Measurements from ENCODE around the gene POLG.

The POLG gene

GRCh38 chr15:89327113-89327512 lies 7.5 kb downstream of the POLG start:
- H3K36me3 ChIP-seq: peaks cover 99% of the 10 kb centered on the region
- H3K27me3 ChIP-seq: no peaks in the 10 kb centered on the region
- H3K9ac ChIP-seq: no peak overlapping the region
- H3K4me1 ChIP-seq: peaks cover 69% of the 10 kb centered on the region
- TF ChIP-seq Cebpa-rat (IDR thresholded peaks at IDR 0.05): no peak
- no peaks in the 10 kb centered on the region for H3K9me3 ChIP-seq
- H3K27ac ChIP-seq: no peak overlapping the region
- no peak overlapping the region for H3K4me3 ChIP-seq
- 0 out of 2 replicates have a peak overlapping the region, but pooled peaks have one; percentile 14 for H3K4me2 ChIP-seq
- H4K20me1 ChIP-seq: peaks cover 95% of the 10 kb centered on the region

- Histone ChIP-seq H4K20me1 (peaks cover 95% of the 10 kb centered on the region), H3K9ac (no peak overlapping the region)
Measured at GRCh38 chr15:89326316-89326715, 8.3 kb downstream of the POLG start.

GRCh38 chr15:89325039-89325803 lies 9.4 kb downstream of the POLG start:
- Histone ChIP-seq H3K27ac (peak overlapping the region; percentile 22; the same call in 1 of the 2 replicates), H3K9me3 (no peaks in the 10 kb centered on the region), H3K4me1 (peaks cover 56% of the 10 kb centered on the region), H3K4me2 (peak overlapping the region; percentile 14; the same call in 1 of the 2 replicates), H3K4me3 (no peak overlapping the region), H4K20me1 (peaks cover 95% of the 10 kb centered on the region), H3K9ac (no peak overlapping the region), H3K36me3 (peaks cover 99% of the 10 kb centered on the region), H3K27me3 (no peaks in the 10 kb centered on the region)
- TF ChIP-seq Cebpa-rat (IDR thresholded peaks at IDR 0.05): no peak

More at GRCh38 chr15:89326316-89326715, 8.3 kb downstream of the POLG start:
- H3K4me3 ChIP-seq: no peak overlapping the region
- no peak for TF ChIP-seq Cebpa-rat (IDR thresholded peaks at IDR 0.05)
- peaks cover 61% of the 10 kb centered on the region for H3K4me1 ChIP-seq
- H3K27me3 ChIP-seq: no peaks in the 10 kb centered on the region
- peaks cover 99% of the 10 kb centered on the region for H3K36me3 ChIP-seq
- no peak overlapping the region for H3K27ac ChIP-seq
- peak overlapping the region; percentile 14; the same call in 1 of the 2 replicates for H3K4me2 ChIP-seq
- no peaks in the 10 kb centered on the region for H3K9me3 ChIP-seq

- Histone ChIP-seq H3K9me3 (no peaks in the 10 kb centered on the region), H3K4me1 (peaks cover 56% of the 10 kb centered on the region), H3K27ac (peak overlapping the region; percentile 66), H3K36me3 (peaks cover 99% of the 10 kb centered on the region), H3K4me3 (no peak overlapping the region), H3K4me2 (peak overlapping the region; percentile 60), H3K27me3 (no peaks in the 10 kb centered on the region), H3K9ac (peak overlapping the region; percentile 56; the same call in 1 of the 2 replicates), H4K20me1 (peaks cover 95% of the 10 kb centered on the region)
- no peak for TF ChIP-seq Cebpa-rat (IDR thresholded peaks at IDR 0.05)
Measured at GRCh38 chr15:89323825-89324224, 10.8 kb downstream of the POLG start.

GRCh38 chr15:89322822-89323221 lies 11.8 kb downstream of the POLG start:
- no peak for TF ChIP-seq Cebpa-rat (IDR thresholded peaks at IDR 0.05)
- peaks cover 60% of the 10 kb centered on the region for H3K4me1 ChIP-seq
- no peak overlapping the region for H3K4me3 ChIP-seq
- H4K20me1 ChIP-seq: peaks cover 95% of the 10 kb centered on the region
- no peaks in the 10 kb centered on the region for H3K9me3 ChIP-seq
- no peak overlapping the region for H3K27ac ChIP-seq
- no peaks in the 10 kb centered on the region for H3K27me3 ChIP-seq
- no peak overlapping the region for H3K9ac ChIP-seq
- peaks cover 99% of the 10 kb centered on the region for H3K36me3 ChIP-seq
- no peak overlapping the region for H3K4me2 ChIP-seq

- peaks cover 56% of the 10 kb centered on the region for H3K4me1 ChIP-seq
- H3K4me3 ChIP-seq: no peak overlapping the region
- H3K36me3 ChIP-seq: peaks cover 99% of the 10 kb centered on the region
- no peaks in the 10 kb centered on the region for H3K9me3 ChIP-seq
- H3K9ac ChIP-seq: no peak overlapping the region
- H3K27me3 ChIP-seq: no peaks in the 10 kb centered on the region
- TF ChIP-seq Cebpa-rat (IDR thresholded peaks at IDR 0.05): no peak
- H4K20me1 ChIP-seq: peaks cover 93% of the 10 kb centered on the region
- H3K4me2 ChIP-seq: no peak overlapping the region
- H3K27ac ChIP-seq: no peak overlapping the region
Measured at GRCh38 chr15:89321521-89322410, 12.9 kb downstream of the POLG start.

GRCh38 chr15:89320200-89320599 lies 14.4 kb downstream of the POLG start:
- Histone ChIP-seq H3K27ac (no peak overlapping the region), H3K4me2 (no peak overlapping the region), H3K9ac (no peak overlapping the region), H4K20me1 (peaks cover 92% of the 10 kb centered on the region), H3K36me3 (peaks cover 99% of the 10 kb centered on the region), H3K4me3 (no peak overlapping the region), H3K27me3 (no peaks in the 10 kb centered on the region), H3K4me1 (peaks cover 40% of the 10 kb centered on the region), H3K9me3 (no peaks in the 10 kb centered on the region)
- TF ChIP-seq Cebpa-rat (IDR thresholded peaks at IDR 0.05): no peak

GRCh38 chr15:89319678-89320077 lies 14.9 kb downstream of the POLG start:
- peaks cover 94% of the 10 kb centered on the region for H4K20me1 ChIP-seq

GRCh38 chr15:89317186-89317720 lies 17.4 kb downstream of the POLG start:
- H3K9ac ChIP-seq: no peak overlapping the region
- peaks cover 72% of the 10 kb centered on the region for H4K20me1 ChIP-seq
- no peak overlapping the region for H3K4me2 ChIP-seq
- H3K27me3 ChIP-seq: no peaks in the 10 kb centered on the region
- TF ChIP-seq Cebpa-rat (IDR thresholded peaks at IDR 0.05): no peak
- H3K36me3 ChIP-seq: peaks cover 100% of the 10 kb centered on the region
- H3K9me3 ChIP-seq: no peaks in the 10 kb centered on the region
- no peak overlapping the region for H3K4me3 ChIP-seq
- peaks cover 25% of the 10 kb centered on the region for H3K4me1 ChIP-seq
- no peak overlapping the region for H3K27ac ChIP-seq

More at GRCh38 chr15:89319678-89320077, 14.9 kb downstream of the POLG start:
- Histone ChIP-seq H3K27me3 (no peaks in the 10 kb centered on the region), H3K9ac (0 out of 2 replicates have a peak overlapping the region, but pooled peaks have one; percentile 7), H3K9me3 (no peaks in the 10 kb centered on the region), H3K4me1 (peaks cover 38% of the 10 kb centered on the region), H3K27ac (peak overlapping the region; percentile 25; the same call in 1 of the 2 replicates), H3K4me3 (no peak overlapping the region), H3K4me2 (0 out of 2 replicates have a peak overlapping the region, but pooled peaks have one; percentile 6), H3K36me3 (peaks cover 100% of the 10 kb centered on the region)
- TF ChIP-seq Cebpa-rat (IDR thresholded peaks at IDR 0.05): no peak
